HepG2 (cell line): Measurements from ENCODE around the gene NOBOX. TPM values are rescaled to one million over a fixed set of nuclear protein-coding genes. Genes with fewer than 3 reads are reported as not detected.

Experiments used
- BORCS8-MEF2B ChIP-seq: sonication (generic); formaldehyde crosslinking; IDR thresholded peaks from 2 replicates; pipeline ENCODE4 v1.8.0; 2022; ENCODE audit warnings: mild to moderate bottlenecking, missing genetic modification reagents
- CEBPG ChIP-seq: IDR thresholded peaks from 2 replicates; pipeline ENCODE4 v1.6.1; 2016
- DR1 ChIP-seq: sonication (generic); formaldehyde crosslinking; IDR thresholded peaks from 2 replicates; pipeline ENCODE4 v1.8.0; 2021; ENCODE audit warnings: mild to moderate bottlenecking, missing genetic modification reagents, inconsistent platforms
- EP300 ChIP-seq, 3 experiments: sonication (generic) in 1 of 3; formaldehyde crosslinking in 1 of 3; IDR thresholded peaks; 2 replicates each; pipeline versions ENCODE4 v1.5.1 to v1.6.1; 2011 to 2020; ENCODE audit warnings: low read depth in 2 of 3, low read length in 2 of 3, borderline replicate concordance in 1 of 3, improper control_type of control experiment in 1 of 3, mild to moderate bottlenecking in 1 of 3, missing genetic modification reagents in 1 of 3, moderate library complexity in 1 of 3
- FOSL2 ChIP-seq: sonication (generic); formaldehyde crosslinking; IDR thresholded peaks from 2 replicates; pipeline ENCODE4 v1.4.0; 2020; ENCODE audit warnings: missing genetic modification reagents
- FOXO1 ChIP-seq: sonication (generic); formaldehyde crosslinking; IDR thresholded peaks from 2 replicates; pipeline ENCODE4 v1.4.0; 2020; ENCODE audit warnings: missing genetic modification reagents
- HMGXB3 ChIP-seq: sonication (generic); formaldehyde crosslinking; IDR thresholded peaks from 2 replicates; pipeline ENCODE4 v1.4.0; 2020; ENCODE audit warnings: missing genetic modification reagents, borderline replicate concordance
- HNRNPLL ChIP-seq: fragments of 200-400 bp; formaldehyde crosslinking; IDR thresholded peaks from 2 replicates; pipeline ENCODE4 v1.6.1; 2017; ENCODE audit warnings: mild to moderate bottlenecking, low read depth, low read length; ENCODE audit not compliant: poor library complexity, severe bottlenecking
- LCORL ChIP-seq, 2 experiments: fragments of 450-650 bp in 1 of 2; sonication (generic) in 1 of 2; formaldehyde crosslinking in 1 of 2; IDR thresholded peaks; 2 replicates each; pipeline versions ENCODE4 v1.5.0 to v1.6.1; 2017 to 2020; ENCODE audit warnings: antibody characterized with exemption in 1 of 2, missing genetic modification reagents in 1 of 2
- NCOA2 ChIP-seq: sonication (generic); formaldehyde crosslinking; IDR thresholded peaks from 2 replicates; pipeline ENCODE4 v1.8.0; 2022; ENCODE audit warnings: inconsistent platforms
- PITX1 ChIP-seq: sonication (generic); formaldehyde crosslinking; IDR thresholded peaks from 2 replicates; pipeline ENCODE4 v1.5.1; 2020; ENCODE audit warnings: mild to moderate bottlenecking, missing genetic modification reagents
- RXRA ChIP-seq: sonication (generic); formaldehyde crosslinking; IDR thresholded peaks from 2 replicates; pipeline ENCODE4 v1.5.1; 2020; ENCODE audit warnings: missing genetic modification reagents
- RXRB ChIP-seq: IDR thresholded peaks from 2 replicates; pipeline ENCODE4 v1.6.1; 2016; ENCODE audit warnings: borderline replicate concordance, missing genetic modification reagents, missing compliant biosample characterization
- ZFP36L1 ChIP-seq: sonication (generic); formaldehyde crosslinking; IDR thresholded peaks from 2 replicates; pipeline ENCODE4 v1.8.0; 2022; ENCODE audit warnings: mild to moderate bottlenecking, missing genetic modification reagents, moderate library complexity
- ZNF17 ChIP-seq: sonication (generic); formaldehyde crosslinking; IDR thresholded peaks from 2 replicates; pipeline ENCODE4 v1.5.0; 2020; ENCODE audit warnings: mild to moderate bottlenecking, missing genetic modification reagents
- ZNF317 ChIP-seq: sonication (generic); formaldehyde crosslinking; IDR thresholded peaks from 2 replicates; pipeline ENCODE4 v1.5.0; 2020; ENCODE audit warnings: mild to moderate bottlenecking, missing genetic modification reagents
- ZNF510 ChIP-seq: sonication (generic); formaldehyde crosslinking; IDR thresholded peaks from 2 replicates; pipeline ENCODE4 v1.4.0; 2020; ENCODE audit warnings: low read depth, mild to moderate bottlenecking, missing genetic modification reagents
- ZNF543 ChIP-seq: sonication (generic); formaldehyde crosslinking; IDR thresholded peaks from 2 replicates; pipeline ENCODE4 v1.4.0; 2020; ENCODE audit warnings: mild to moderate bottlenecking, missing genetic modification reagents
- polyA plus RNA-seq, 8 experiments: library from polyadenylated mRNA; depleted of rRNA in 3 of 8; stranded (reverse) in 7 of 8; unstranded in 1 of 8; fragments of >200 nt; fragmentation: Illumina TruSeq in 4 of 8; extraction: Trizol in 4 of 8; gene quantifications; 2 replicates each; pipeline versions ENCODE4 v1.2.1 to v1.2.3, GENCODE V29; 2011 to 2016; ENCODE audit warnings: low read depth in 4 of 8, missing spikeins in 1 of 8, mixed read lengths in 1 of 8; ENCODE audit not compliant: insufficient read depth in 1 of 8
- total RNA-seq, 5 experiments: library from RNA; depleted of rRNA; stranded (reverse); fragments of >200 nt; fragmentation: Illumina TruSeq; extraction: Trizol; gene quantifications; 2 replicates each; pipeline ENCODE4 v1.2.3, GENCODE V29; 2016; ENCODE audit warnings: low read depth in 1 of 5
- TF ChIP-seq, protein P1 (sequence below): sonication (generic); formaldehyde crosslinking; IDR thresholded peaks from 2 replicates; pipeline ENCODE4 v1.4.0; 2020; ENCODE audit warnings: missing genetic modification reagents, mild to moderate bottlenecking, borderline replicate concordance
- TF ChIP-seq, protein P2 (sequence below): sonication (generic); formaldehyde crosslinking; IDR thresholded peaks from 2 replicates; pipeline ENCODE4 v1.9.0; 2021; ENCODE audit warnings: missing genetic modification reagents, borderline replicate concordance
- TF ChIP-seq, protein P3 (sequence below): sonication (generic); formaldehyde crosslinking; IDR thresholded peaks from 2 replicates; pipeline ENCODE4 v1.9.0; 2021; ENCODE audit warnings: missing genetic modification reagents, mild to moderate bottlenecking, borderline replicate concordance

The NOBOX gene
- total and polyA plus RNA-seq, 2 of the 13 experiments (the other 11 are each of a cell fraction or from before 2014, with no cell fraction given) = not detected

DNA sequence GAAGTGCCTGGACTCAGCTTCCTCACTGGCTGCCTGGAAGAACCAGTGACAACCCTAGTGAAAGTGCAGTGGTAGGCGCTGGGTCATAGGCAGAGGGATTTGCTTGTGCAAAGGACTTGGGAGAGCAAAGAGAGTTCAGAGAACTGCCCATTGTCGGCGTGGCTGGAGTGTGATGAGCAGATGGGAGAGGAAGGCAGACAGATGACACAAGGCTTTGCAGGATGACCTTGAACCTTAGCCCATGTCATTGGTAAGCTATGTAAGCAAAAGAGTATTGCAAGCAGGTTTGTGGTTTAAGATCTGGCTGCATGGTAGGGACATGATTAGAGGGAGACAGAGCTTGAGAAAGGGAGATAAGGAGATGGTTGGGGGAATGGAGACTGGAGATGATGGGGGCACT lies 35.3 kb upstream of the NOBOX start (continued):
- TF ChIP-seq, protein P1, sequence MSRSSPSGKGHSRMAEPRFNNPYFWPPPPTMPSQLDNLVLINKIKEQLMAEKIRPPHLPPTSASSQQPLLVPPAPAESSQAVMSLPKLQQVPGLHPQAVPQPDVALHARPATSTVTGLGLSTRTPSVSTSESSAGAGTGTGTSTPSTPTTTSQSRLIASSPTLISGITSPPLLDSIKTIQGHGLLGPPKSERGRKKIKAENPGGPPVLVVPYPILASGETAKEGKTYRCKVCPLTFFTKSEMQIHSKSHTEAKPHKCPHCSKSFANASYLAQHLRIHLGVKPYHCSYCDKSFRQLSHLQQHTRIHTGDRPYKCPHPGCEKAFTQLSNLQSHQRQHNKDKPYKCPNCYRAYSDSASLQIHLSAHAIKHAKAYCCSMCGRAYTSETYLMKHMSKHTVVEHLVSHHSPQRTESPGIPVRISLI (CRISPR knock-in tag) = no peak
- 0 out of 2 replicates have a peak, but pooled peaks have one; percentile 19 for TF ChIP-seq CEBPG (CRISPR knock-in tag)
- TF ChIP-seq RXRA (CRISPR knock-in tag) = peak; percentile 49; the same call in 1 of the 2 replicates
- TF ChIP-seq FOXO1 (CRISPR knock-in tag) = no peak
- TF ChIP-seq ZNF317 = 0 out of 2 replicates have a peak, but pooled peaks have one; percentile 35
- TF ChIP-seq, protein P2, sequence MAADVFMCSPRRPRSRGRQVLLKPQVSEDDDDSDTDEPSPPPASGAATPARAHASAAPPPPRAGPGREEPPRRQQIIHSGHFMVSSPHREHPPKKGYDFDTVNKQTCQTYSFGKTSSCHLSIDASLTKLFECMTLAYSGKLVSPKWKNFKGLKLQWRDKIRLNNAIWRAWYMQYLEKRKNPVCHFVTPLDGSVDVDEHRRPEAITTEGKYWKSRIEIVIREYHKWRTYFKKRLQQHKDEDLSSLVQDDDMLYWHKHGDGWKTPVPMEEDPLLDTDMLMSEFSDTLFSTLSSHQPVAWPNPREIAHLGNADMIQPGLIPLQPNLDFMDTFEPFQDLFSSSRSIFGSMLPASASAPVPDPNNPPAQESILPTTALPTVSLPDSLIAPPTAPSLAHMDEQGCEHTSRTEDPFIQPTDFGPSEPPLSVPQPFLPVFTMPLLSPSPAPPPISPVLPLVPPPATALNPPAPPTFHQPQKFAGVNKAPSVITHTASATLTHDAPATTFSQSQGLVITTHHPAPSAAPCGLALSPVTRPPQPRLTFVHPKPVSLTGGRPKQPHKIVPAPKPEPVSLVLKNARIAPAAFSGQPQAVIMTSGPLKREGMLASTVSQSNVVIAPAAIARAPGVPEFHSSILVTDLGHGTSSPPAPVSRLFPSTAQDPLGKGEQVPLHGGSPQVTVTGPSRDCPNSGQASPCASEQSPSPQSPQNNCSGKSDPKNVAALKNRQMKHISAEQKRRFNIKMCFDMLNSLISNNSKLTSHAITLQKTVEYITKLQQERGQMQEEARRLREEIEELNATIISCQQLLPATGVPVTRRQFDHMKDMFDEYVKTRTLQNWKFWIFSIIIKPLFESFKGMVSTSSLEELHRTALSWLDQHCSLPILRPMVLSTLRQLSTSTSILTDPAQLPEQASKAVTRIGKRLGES (CRISPR knock-in tag) = no peak
- TF ChIP-seq EP300 (IDR thresholded peaks at IDR 0.05; ENCODE audit: low read depth in 2 of 2, low read length in 2 of 2) = 0 out of 4 replicates have a peak, but pooled peaks of 1 of the 2 experiments have one; percentile 23
- TF ChIP-seq EP300 (CRISPR knock-in tag; IDR thresholded peaks at IDR 0.05; ENCODE audit: borderline replicate concordance) = no peak
- no peak for TF ChIP-seq LCORL (IDR thresholded peaks at IDR 0.05)
- TF ChIP-seq LCORL (CRISPR knock-in tag; IDR thresholded peaks at IDR 0.05) = no peak
- no peak for TF ChIP-seq BORCS8-MEF2B (CRISPR knock-in tag)
- no peak for TF ChIP-seq RXRB (CRISPR knock-in tag)
- TF ChIP-seq NCOA2 (CRISPR knock-in tag) = 0 out of 2 replicates have a peak, but pooled peaks have one; percentile 29
- TF ChIP-seq ZFP36L1 (CRISPR knock-in tag) = no peak
- peak; percentile 71 for TF ChIP-seq FOSL2
- TF ChIP-seq HMGXB3 = no peak
- TF ChIP-seq, protein P3, sequence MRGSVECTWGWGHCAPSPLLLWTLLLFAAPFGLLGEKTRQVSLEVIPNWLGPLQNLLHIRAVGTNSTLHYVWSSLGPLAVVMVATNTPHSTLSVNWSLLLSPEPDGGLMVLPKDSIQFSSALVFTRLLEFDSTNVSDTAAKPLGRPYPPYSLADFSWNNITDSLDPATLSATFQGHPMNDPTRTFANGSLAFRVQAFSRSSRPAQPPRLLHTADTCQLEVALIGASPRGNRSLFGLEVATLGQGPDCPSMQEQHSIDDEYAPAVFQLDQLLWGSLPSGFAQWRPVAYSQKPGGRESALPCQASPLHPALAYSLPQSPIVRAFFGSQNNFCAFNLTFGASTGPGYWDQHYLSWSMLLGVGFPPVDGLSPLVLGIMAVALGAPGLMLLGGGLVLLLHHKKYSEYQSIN (CRISPR knock-in tag) = no peak
- no peak for TF ChIP-seq ZNF17 (CRISPR knock-in tag)
- TF ChIP-seq ZNF543 (CRISPR knock-in tag) = no peak
- no peak for TF ChIP-seq HNRNPLL
- TF ChIP-seq DR1 (CRISPR knock-in tag) = no peak
- peak; percentile 49; the same call in 1 of the 2 replicates for TF ChIP-seq PITX1 (CRISPR knock-in tag)
- TF ChIP-seq ZNF510 (CRISPR knock-in tag) = no peak
